C4-2B (cell line): ENCODE measurements around the gene SP100.

Experiments
- H3K27ac ChIP-seq: fragments of 450-650 bp; 2 replicates; pipeline ENCODE4 v1.5.1; 2017
- ZFX ChIP-seq: fragments of 450-650 bp; IDR thresholded peaks from 2 replicates; pipeline ENCODE4 v1.6.1; 2017
- TF ChIP-seq, protein P1 (sequence below): fragments of 450-650 bp; conservative IDR thresholded peaks from 2 replicates; pipeline ENCODE4 v1.5.1; 2017; ENCODE audit warnings: mild to moderate bottlenecking

SP100 gene

DNA sequence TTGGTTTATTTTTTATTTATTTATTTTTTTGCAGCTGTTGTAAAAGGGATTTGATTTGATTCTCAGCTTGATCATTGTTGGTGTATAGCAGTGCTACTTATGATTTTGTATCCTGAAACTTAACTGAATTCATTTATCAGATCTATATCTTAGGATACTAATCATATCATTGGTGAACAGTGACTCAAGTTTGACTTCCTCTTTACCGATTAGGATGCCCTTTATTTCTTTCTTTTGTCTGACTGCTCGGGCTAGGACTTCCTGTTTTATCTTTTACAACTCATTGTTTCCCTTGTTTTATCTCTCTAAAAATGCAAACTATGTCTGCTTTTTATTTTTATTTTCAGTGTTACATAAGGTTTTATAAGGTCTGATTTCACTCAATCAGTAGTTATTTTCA lies 23.6 kb downstream of the SP100 start:
- no peak for TF ChIP-seq ZFX
- TF ChIP-seq, protein P1, sequence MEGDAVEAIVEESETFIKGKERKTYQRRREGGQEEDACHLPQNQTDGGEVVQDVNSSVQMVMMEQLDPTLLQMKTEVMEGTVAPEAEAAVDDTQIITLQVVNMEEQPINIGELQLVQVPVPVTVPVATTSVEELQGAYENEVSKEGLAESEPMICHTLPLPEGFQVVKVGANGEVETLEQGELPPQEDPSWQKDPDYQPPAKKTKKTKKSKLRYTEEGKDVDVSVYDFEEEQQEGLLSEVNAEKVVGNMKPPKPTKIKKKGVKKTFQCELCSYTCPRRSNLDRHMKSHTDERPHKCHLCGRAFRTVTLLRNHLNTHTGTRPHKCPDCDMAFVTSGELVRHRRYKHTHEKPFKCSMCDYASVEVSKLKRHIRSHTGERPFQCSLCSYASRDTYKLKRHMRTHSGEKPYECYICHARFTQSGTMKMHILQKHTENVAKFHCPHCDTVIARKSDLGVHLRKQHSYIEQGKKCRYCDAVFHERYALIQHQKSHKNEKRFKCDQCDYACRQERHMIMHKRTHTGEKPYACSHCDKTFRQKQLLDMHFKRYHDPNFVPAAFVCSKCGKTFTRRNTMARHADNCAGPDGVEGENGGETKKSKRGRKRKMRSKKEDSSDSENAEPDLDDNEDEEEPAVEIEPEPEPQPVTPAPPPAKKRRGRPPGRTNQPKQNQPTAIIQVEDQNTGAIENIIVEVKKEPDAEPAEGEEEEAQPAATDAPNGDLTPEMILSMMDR: no peak
- H3K27ac ChIP-seq: no peak overlapping the region

DNA sequence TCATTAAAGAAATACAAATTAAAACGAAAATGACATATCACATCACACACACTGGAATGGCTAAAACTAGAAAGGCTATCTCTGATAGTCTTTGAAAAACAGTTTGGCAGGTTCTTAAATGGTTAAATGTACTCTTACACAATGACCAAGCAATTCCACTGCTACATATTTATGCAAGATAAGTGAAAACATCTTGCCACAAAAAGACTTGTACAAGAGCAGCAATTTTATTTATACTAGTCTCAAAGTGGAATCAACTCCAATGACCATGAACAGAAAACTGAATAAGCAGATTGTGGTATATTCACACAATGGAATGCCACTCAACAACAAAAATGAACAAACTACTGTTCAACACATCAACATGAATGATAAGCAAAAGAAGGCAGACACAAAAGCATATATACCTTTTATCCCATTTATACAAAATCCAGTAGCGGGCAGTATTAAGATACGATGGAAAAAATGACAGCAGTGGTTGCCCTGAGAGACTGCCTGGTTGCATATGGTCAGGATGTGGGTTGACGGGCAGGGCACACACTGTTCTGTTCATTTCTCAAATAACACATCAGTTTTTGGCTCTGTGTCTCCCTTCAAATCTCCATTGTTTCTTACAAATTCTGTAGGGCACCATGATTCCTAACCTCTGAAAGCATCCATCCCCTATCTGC lies 25.4 kb downstream of the SP100 start:
- no peak overlapping the region for H3K27ac ChIP-seq
- TF ChIP-seq, protein P1: no peak
- no peak for TF ChIP-seq ZFX

DNA sequence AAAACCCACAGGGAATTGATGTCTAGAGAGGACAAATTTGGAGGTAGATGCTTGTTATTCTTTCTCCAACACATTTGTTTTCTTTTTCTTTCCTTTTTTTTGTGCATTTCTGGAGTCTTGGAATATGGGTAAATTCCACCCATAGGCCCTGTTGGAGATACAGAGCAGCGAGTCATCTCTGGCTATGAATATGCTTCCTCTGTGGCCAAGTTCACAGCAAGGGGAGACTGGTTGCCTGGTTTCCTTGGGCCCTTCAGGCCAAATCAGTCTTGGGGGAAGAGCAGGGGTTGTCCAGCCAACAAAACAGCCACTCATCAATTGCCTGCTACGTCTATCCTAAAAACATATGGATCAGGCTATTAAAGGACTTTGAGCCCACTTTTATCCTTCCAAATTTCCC lies 27.5 kb downstream of the SP100 start:
- H3K27ac ChIP-seq: no peak overlapping the region
- TF ChIP-seq, protein P1: no peak
- TF ChIP-seq ZFX: no peak

DNA sequence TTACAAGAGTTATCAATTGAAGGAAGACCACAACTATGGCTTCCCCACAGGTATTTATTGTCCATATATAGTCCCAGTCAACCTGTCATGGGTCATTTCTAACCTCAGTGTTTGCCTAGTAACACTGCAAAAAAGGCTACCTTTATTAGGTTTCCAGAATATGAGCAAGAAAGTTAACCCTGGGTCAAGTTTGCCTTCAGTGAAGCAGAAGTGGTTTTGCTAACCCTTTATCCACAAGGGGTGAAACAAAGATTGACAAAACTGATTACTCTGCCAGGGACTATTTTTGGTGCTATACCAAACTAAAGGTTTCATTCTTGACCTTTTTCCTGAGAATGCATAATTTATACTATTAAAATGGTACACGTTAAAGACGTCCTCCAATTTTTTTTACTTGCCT lies 28.8 kb downstream of the SP100 start:
- TF ChIP-seq, protein P1: no peak
- TF ChIP-seq ZFX: no peak
- no peak overlapping the region for H3K27ac ChIP-seq

DNA sequence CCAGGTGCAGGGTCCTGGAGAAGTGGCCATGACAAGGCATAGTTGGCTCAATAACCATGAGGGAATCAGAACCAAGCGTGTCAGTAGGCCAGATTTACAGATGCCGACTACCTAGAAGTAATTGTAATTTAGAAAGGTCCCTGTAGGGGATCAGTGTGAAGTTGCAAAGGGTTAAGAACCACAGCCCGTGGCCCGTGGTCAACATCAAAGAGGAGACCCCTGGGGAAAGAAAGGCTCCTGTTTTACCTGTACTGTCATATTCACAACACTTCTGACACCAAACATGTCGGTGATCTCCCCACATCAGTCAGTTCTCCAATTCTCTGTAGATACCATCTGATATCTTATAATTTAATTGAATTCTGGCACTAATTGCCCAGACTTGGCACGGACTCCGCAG lies 31.0 kb downstream of the SP100 start:
- TF ChIP-seq ZFX: no peak
- TF ChIP-seq, protein P1: no peak
- H3K27ac ChIP-seq: no peak overlapping the region

DNA sequence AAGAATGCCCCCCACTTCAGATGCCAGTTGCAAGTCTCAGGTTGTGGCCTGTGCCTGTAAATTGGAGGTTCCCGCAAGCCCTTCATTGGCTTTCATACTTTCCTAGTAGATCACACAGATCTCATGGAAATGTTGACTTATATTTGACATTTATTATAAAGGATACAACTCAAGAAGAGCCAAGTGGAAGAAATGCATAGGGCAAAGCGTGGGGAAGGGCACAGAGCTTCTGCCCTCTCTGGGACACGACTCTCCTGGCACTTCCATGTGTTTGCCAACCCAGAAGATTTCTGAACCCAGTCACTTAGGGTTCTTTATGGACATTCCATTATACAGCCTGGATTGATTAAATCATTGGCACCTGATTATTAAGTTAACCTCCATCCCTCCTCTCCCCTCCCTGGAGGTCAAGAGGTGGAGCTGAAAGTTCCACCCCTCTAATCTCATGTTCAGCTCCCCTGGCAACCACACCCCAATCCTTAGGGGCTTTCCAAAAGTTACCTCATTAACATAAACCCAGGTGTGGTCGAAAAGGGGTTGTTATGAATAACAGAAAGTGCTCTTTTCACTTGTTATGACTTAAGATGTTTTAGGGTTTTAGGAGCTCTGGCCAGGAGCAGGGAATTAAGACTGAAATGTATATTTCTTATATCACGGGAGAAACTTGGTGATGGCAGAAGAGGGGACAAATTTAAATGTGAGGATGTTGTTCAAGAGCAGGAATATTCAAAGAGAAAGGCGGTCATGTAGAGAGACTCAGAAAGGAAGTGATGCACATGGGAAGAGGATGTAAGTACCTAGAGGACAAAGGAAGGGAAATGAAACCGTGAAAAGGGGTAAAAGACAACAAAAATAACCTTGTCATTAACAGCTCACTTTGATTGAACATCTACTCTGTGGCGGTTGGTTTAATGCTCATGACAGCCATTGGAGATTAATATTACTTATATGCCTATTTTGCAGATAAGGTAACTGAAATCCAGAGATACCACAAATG lies 31.8 kb downstream of the SP100 start:
- no peak overlapping the region for H3K27ac ChIP-seq
- no peak for TF ChIP-seq ZFX
- TF ChIP-seq, protein P1: no peak

DNA sequence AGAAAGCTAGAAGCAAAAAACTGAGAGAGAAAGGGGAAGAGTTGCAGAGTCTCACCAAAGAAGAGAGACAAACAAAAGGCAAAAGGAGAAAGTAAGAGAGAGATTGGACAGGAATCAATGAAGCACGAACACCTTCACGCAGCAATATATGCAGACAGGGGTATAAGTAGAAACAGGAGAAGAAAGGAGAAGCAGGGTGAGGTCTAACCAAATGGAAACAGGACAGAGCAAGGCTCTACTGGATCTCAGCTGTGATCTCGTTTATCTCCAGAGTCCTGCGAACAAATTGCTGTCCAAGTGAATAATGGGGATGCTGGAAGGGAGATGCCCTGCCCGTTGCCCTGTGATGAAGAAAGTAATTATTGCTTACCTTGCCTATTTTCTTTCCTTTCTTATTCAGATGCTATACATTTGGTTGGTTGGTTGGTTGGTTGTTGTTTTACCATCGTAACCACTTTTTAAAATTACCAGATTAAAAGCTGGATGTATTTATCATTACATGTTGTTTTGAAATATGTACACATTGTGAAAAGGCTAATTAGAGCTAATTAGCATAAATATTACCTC lies 34.0 kb downstream of the SP100 start:
- H3K27ac ChIP-seq: no peak overlapping the region
- TF ChIP-seq, protein P1: no peak
- TF ChIP-seq ZFX: no peak
